GM18517 (cell line): ENCODE measurements around the gene UTS2.

ENCODE experiments used
- ATAC-seq: cut with Tn5 transposase; IDR thresholded peaks from one replicate; pipeline ENCODE4 v1.9.1; 2021; ENCODE audit warnings: mild to moderate bottlenecking, moderate library complexity; ENCODE audit not compliant: unreplicated experiment

The UTS2 gene, protein sequence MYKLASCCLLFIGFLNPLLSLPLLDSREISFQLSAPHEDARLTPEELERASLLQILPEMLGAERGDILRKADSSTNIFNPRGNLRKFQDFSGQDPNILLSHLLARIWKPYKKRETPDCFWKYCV

GRCh38 chr1:7852804-7853683 lies at the start of gene UTS2:
Gene UTS2, minus strand, starts transcription at chr1:7853065. Its CDS starts 62 bp downstream, at chr1:7853003.
- no peak for ATAC-seq

DNA sequence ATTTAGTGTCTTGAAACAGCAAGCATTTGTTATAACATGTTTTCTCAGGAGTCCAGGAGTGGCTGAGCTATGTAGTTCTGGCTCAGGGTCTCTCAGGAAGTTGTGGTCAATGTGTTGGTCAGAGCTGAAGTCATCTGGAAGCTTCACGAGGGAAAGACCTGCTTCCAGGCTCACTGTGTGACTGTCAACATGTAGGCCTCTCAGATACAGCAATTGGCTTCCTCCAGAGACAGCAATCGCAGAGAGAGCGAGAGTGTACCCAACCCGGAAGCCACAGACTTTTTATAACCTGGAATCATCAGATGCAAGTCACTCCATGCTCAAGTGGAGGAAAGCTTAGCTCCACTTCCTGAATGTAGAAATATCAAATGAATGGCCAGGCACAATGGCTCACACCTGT lies 46.9 kb upstream of the UTS2 start:
- no peak for ATAC-seq

DNA sequence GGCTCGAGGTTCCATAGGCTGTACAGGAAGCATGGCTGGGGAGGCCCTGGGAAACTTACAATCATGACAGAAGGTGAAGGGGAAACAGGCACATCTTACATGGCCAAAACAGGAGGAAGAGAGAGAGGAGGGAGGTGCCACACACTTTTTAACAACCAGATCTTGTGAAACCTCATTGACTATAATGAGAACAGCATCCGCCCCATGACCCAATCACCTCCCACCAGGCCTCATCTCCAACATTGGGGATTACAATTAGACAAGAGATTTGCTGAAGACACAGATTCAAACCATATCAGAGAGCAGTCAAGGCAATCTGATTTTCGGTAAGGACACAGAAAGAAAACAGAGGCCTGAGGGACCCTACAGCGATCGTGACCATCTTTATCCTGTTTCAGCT lies 46.1 kb upstream of the UTS2 start:
- ATAC-seq: no peak

GRCh38 chr1:7896994-7897393 lies 44.1 kb upstream of the UTS2 start:
- no peak for ATAC-seq

DNA sequence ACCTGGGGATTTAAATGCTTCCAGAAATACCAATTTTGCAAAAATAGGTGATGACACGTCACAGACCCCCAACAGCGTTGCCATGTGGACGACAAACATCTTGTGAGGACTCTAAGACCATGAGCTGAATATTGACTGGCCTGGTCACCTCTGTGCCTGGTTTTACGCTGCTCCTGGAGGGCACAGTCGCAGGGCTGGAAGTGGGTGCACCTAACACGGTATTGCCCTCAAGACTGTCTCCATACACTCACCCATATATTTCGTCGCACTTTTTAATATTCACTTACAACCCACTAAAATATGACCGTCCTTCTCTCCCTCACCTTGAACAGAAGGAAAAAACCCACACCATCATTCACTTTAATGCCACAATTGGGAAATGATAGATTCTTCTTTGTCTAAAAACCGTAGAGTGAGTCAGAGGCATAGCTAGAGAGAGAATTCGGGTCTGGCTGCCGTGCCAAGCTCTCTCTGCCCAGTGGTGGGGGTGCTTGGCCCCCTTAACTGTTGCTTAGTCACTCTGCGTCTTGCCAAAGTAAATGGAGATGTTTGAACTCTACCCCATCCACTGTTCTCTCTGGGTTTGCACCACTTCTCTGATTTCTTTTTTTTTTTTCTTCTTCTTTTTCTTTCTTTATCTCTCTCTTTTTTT lies 40.8 kb upstream of the UTS2 start:
- no peak for ATAC-seq

DNA sequence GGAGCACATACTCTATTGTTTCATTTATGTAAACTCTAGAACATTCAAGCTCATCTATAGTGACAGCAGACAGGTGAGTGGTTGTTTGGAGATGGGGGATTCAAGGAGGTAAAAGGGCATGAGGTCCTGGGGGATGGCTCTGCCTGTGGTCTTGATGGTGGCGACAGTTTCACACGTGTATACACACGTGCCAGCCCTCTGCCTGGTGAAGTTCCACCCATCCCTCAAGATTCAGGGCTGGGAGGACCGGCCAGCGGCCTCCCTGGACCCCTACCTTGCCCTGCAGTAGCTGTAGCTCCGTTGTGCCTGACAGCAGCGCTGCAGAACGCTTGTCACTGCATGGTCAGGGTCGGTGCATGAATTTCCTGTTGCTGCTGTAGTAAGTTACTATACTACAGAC lies 38.9 kb upstream of the UTS2 start:
- ATAC-seq: no peak

DNA sequence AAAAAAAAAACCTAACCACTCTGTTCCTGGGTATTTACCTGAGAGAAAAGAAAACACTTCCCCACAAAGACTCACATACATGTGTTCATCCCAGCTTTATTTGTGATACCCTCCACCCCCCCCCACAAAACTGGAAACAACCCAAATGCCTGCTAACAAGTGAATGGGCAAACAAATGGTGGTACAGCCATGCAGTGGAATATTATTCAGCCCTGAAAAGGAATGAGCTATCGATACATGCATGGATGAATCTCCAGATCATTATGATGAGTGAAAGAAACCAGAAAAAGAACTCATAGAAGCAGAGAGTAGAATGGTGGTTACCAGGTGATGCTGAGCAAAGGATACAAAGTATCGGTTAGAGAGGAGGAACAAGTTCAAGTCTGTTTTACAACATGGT lies 38.0 kb upstream of the UTS2 start:
- ATAC-seq: no peak

GRCh38 chr1:7888248-7889081 lies 35.6 kb upstream of the UTS2 start:
- no peak for ATAC-seq

DNA sequence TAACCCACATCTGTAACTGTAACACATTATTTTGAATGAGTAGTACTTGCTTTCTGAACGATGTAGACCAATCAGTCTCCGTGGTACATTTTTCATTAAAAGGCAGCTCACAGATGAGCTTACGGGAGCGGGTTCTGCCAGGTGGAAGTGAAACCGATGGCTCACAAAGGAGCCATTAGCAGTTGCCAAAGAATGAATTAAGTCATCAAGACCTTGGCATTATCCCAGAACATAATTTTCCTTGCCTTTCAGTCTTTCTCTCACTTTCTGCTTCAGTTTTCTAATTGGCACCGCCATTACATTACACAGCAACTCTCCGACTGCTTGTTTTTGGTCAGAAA lies 33.5 kb upstream of the UTS2 start:
- no peak for ATAC-seq

DNA sequence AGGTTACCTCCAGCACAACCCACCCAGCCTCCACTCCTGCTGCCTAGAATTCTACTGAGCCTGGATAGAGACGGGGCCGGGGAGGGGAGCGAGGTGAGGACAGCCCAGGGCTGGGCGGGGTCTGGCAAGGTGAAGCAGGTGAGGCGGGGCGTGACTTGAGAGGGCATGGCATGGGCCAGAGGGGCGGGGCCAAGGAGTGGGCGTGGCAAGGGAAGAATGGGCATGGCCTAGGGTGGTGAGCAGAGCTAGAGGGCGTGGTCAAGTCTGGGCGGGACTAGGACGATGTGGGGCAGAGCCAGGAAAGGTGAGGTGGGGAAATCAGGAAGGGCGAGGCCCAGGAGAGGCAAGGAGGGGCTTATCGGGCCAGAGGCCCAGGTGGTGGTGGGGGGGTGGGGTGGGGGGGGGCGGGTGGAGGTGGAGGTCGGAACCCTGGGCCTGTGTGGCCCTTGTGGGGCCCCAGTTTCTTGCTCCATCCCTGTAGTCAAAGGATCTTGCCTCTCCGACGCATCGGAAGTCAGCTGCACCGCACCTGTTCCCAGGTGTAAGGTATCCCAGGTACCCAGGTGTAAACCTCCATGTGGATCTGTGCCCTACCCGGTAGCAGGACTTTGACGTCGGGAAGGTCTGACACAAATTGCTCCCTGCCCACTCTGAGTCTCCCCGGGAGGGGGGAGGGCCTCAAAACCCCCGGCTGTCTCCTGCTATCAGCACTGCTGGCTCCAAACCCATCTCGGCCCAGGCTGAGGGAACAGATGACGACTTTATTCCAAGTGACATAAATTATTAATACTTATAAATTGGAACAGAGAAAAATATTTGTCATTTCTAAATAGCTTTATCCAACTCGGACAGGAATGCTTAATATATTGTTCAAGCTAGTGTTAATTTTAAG lies 32.9 kb upstream of the UTS2 start:
- no peak for ATAC-seq

DNA sequence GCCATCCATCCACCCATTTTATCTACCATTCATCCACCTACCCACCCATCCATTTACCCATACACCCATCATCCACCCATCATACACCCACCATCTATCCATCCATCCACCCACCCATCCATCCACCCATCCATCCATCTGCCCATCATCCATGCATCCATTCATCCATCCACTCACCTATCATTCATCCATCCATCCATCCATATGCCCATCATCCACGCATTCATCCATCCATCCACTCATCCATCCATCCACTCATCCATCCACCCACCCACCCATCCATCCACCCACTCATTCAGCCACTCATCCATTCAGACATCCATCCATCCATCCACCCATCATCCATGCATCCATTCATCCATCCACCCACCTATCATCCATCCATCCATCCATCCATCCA lies 31.9 kb upstream of the UTS2 start:
- ATAC-seq: no peak

GRCh38 chr1:7879228-7879627 lies 26.4 kb upstream of the UTS2 start:
- ATAC-seq: no peak

- no peak for ATAC-seq
These were observed 25.2 kb upstream of the UTS2 start for GRCh38 chr1:7878027-7878426.

DNA sequence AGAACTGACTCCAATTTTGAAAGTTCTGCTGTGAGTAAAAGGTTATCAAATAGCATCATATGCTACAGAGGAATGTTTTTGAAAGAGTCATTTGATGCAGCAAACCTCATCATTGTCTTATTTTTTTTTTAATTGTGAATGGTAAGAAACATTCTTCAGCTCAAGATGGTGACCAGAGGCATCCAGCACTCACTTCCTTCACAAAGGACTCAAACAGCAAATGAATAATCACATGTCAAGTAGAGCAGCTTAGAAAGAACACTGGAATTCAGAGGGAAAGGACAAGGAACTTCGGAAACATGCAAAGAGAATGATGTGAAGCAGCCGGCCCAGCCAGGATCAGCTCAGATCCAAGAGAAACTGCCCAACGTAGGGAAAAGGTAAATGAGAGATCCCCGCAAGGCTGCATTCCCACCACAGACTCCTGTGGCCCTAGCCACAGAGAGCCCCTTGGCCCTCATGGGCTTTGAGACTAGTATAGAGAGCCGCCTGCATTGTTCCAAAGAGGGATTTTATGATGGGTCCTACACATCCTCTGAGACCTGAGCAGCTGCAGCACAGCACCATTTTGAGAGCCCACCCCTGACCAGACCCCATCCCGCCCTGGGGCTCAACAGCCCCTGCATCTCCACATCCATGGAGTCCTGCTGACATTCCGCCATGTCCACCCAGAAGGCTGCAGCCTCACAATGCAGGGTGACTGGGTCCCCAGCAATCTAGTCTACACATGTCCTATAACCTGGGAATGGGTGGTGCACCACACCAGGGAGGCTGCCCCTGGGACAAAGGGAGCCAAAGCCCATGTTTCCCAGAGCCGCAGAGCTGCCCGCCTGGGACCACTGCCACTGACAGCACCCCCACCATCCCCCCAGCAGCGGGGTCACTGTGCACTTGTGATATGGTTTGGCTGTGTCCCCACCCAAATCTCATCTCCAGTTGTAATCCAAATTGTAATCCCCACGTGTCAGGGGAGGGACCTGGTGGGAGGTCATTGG lies 21.2 kb upstream of the UTS2 start:
- ATAC-seq: no peak

DNA sequence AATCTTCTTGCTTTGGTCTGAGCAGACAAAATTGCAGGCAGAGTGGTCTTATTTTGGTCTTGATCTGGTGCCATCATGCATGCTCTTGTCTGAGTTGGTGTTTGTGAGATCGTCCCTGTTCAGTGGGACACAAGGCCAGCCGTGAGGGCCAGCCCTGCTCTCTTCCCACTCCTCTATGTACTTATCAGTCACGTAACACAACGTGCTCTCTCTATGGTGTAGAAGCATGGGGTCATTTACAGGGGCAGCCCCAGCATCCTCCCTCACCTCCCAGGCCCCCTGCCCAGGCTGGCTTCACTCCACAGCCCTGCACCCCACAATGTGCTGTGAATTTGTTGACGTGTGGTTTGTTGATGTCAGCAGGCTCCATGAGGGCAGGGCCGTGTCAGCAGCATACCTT lies 18.3 kb upstream of the UTS2 start:
- ATAC-seq: no peak

DNA sequence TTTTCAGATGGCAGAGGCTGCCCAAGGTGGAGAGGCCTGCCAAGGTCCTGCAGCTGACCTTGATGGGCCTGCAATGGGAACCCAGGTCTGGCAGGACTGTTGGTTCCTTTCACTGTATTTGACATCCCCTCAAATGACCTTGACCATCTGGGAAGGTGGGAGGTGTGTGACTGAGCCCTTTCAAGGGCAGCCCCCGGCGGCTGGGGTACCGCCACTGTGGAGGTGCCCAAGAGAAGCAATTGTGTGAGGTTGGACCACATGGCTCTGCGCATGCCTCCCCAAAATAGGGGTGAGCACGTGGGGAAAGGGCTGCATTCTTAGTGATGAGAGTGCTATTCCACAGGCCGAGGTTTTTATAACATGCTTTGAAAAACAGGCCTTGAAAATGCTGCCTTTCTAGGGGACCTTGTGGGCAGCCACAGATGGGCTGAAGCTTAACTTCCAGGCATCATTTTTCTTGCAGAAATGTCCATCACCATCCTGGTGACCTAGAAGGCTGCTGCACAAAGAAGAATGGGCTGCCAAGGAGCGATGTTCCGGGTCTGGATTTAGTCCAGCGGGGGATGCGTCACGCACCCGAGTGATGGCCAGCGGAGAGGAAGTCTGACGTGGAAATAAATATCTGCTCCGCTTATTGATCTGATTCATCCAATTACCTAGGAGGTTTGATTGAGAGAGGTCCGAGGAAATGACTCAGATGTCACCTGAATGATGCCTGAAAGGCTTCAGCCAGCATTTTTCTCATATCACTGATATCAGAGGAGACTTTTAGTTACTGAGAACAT lies 16.5 kb upstream of the UTS2 start:
- ATAC-seq: no peak

GRCh38 chr1:7868070-7868780 lies 15.4 kb upstream of the UTS2 start:
- no peak for ATAC-seq

DNA sequence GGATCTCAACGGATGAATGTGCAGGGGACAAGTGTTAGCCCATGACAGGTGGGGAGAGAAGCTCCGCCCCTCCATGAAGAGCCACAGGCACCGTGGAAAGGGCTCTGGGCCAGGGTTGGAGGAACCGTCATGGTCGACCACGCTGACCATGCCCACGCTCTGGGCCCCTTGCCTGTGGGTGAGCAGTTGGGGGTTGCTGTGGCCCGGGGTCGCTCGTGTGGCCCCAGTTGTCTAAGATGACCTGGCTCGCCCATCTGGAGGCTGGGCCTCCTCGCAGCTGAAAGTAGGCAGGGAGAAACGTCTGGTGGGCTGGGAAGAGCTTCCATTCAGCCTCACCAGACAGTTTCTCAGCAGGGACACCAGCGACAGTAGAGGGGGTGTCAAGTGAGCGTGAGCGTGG lies 13.1 kb upstream of the UTS2 start:
- ATAC-seq: no peak
